ENCODE measurements around the gene SLC2A11. TPM values are rescaled to one million over a fixed set of nuclear protein-coding genes. Genes with fewer than 3 reads are reported as not detected.
A peak's percentile ranks its signal among the peaks of the same experiment; 100 is the strongest.

The SLC2A11 gene
- total RNA-seq, 2 donors from 2014 or later: 23.6 to 32.3 TPM

DNA sequence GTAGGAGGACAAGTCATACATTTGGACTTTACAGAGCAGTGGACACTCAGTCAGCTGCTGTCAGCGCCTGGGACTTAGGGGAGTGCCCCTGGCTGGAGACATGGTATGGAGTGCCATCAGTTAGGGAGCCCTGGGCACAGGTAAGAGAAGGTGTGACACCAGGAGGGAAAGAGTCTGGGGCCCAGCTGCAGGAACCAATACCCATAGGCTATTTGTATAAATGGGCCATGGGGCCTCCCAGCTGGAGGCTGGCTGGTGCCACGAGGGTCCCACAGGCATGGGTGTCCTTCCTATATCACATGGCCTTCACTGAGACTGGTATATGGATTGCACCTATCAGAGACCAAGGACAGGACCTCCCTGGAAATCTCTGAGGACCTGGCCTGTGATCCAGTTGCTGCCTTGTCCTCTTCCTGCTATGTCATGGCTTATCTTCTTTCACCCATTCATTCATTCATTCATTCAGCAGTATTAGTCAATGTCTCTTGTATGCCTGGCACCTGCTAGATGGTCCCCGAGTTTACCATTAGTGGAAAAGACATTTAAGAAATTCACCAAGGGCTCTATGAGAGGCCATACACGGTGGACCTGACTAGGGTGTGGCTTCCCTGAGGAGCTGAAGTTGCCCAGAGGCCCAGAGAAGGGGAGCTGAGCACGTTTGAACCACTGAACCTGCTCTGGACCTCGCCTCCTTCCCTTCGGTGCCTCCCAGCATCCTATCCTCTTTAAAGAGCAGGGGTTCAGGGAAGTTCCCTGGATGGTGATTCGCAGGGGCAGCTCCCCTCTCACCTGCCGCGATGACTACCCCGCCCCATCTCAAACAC, 35.7 kb downstream of the SLC2A11 start:
- DNase-seq: no peak
- H3K27ac ChIP-seq: peak overlapping the region; percentile 92 to 100 (median 99)
- peaks cover 0 to 2% of the 10 kb centered on the region in 2 donors for H3K36me3 ChIP-seq (replicated peaks in 1 of 2; ENCODE audit: insufficient read depth in 1 of 2, low read depth in 2 of 2)
- intact Hi-C loops (cut with DNase I): no loop called here
- H3K9me3 ChIP-seq: no peaks in the 10 kb centered on the region
- H3K4me3 ChIP-seq: peak overlapping the region in 1 of 2 donors; percentile 37
- TF ChIP-seq POLR2A (IDR thresholded peaks at IDR 0.05): no peak
- TF ChIP-seq, protein P1, sequence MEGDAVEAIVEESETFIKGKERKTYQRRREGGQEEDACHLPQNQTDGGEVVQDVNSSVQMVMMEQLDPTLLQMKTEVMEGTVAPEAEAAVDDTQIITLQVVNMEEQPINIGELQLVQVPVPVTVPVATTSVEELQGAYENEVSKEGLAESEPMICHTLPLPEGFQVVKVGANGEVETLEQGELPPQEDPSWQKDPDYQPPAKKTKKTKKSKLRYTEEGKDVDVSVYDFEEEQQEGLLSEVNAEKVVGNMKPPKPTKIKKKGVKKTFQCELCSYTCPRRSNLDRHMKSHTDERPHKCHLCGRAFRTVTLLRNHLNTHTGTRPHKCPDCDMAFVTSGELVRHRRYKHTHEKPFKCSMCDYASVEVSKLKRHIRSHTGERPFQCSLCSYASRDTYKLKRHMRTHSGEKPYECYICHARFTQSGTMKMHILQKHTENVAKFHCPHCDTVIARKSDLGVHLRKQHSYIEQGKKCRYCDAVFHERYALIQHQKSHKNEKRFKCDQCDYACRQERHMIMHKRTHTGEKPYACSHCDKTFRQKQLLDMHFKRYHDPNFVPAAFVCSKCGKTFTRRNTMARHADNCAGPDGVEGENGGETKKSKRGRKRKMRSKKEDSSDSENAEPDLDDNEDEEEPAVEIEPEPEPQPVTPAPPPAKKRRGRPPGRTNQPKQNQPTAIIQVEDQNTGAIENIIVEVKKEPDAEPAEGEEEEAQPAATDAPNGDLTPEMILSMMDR (IDR thresholded peaks at IDR 0.05): no peak
- peaks cover 32% of the 10 kb centered on the region for H3K4me1 ChIP-seq
- ATAC-seq: no peak
- H3K27me3 ChIP-seq: no peaks in the 10 kb centered on the region
- WGBS, 2 donors: 24 to 31% methylated on average over 11 of the region's 11 CpGs

DNA sequence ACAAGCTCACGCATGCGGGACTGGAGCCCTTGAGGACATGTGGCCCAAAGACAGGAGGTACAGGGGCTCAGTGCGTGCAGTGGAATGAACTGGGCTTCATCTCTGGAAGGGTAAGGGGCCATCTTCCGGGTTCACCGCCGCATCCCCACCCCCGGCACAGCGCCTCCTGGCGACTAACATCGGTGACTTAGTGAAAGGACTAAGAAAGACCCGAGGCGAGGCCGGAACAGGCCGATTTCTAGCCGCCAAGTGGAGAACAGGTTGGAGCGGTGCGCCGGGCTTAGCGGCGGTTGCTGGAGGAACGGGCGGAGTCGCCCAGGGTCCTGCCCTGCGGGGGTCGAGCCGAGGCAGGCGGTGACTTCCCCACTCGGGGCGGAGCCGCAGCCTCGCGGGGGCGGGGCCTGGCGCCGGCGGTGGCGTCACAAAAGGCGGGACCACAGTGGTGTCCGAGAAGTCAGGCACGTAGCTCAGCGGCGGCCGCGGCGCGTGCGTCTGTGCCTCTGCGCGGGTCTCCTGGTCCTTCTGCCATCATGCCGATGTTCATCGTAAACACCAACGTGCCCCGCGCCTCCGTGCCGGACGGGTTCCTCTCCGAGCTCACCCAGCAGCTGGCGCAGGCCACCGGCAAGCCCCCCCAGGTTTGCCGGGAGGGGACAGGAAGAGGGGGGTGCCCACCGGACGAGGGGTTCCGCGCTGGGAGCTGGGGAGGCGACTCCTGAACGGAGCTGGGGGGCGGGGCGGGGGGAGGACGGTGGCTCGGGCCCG, 36.5 kb downstream of the SLC2A11 start, which contains the start of gene MIF:
MIF (plus strand) TSS at position 439 of the 765 bp plus-strand sequence; CDS start at position 531, 92 bp downstream.
- peaks cover 0 to 2% of the 10 kb centered on the region in 2 donors for H3K36me3 ChIP-seq (replicated peaks in 1 of 2; ENCODE audit: insufficient read depth in 1 of 2, low read depth in 2 of 2)
- 0 to 5% methylated on average over 8 to 67 of the region's 72 CpGs for WGBS, 2 donors
- H3K9me3 ChIP-seq: no peaks in the 10 kb centered on the region
- peak within 1 kb of the TSS; percentile 37 to 42 for H3K4me3 ChIP-seq
- TF ChIP-seq POLR2A (IDR thresholded peaks at IDR 0.05): peak; percentile 93 to 97 (median 94)
- TF ChIP-seq, protein P1 (IDR thresholded peaks at IDR 0.05): peak; percentile 58 to 95 (median 83)
- H3K27ac ChIP-seq: peak within 1 kb of the TSS; percentile 92 to 100 (median 99)
- DNase-seq (peak; percentile 94 to 95 (median 95)), ATAC-seq (peak; percentile 89)
- no peaks in the 10 kb centered on the region for H3K27me3 ChIP-seq
- H3K4me1 ChIP-seq: peaks cover 34% of the 10 kb centered on the region
- intact Hi-C loops (cut with DNase I): no loop called here

DNA sequence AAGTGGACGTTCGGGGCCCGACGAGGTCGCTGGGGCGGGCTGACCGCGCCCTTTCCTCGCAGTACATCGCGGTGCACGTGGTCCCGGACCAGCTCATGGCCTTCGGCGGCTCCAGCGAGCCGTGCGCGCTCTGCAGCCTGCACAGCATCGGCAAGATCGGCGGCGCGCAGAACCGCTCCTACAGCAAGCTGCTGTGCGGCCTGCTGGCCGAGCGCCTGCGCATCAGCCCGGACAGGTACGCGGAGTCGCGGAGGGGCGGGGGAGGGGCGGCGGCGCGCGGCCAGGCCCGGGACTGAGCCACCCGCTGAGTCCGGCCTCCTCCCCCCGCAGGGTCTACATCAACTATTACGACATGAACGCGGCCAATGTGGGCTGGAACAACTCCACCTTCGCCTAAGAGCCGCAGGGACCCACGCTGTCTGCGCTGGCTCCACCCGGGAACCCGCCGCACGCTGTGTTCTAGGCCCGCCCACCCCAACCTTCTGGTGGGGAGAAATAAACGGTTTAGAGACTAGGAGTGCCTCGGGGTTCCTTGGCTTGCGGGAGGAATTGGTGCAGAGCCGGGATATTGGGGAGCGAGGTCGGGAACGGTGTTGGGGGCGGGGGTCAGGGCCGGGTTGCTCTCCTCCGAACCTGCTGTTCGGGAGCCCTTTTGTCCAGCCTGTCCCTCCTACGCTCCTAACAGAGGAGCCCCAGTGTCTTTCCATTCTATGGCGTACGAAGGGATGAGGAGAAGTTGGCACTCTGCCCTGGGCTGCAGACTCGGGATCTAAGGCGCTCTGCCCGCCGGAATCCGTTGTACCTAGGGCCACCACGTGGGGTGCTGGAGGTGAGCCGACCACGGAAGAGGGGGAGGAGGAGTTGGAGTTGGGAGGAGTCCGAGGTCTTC, 37.3 kb downstream of the SLC2A11 start:
- H3K9me3 ChIP-seq: no peaks in the 10 kb centered on the region
- peaks cover 0 to 2% of the 10 kb centered on the region in 2 donors for H3K36me3 ChIP-seq (replicated peaks in 1 of 2; ENCODE audit: insufficient read depth in 1 of 2, low read depth in 2 of 2)
- peak in 1 of 3 donors; percentile 5 for TF ChIP-seq POLR2A (IDR thresholded peaks at IDR 0.05)
- TF ChIP-seq, protein P1 (IDR thresholded peaks at IDR 0.05): peak in 4 of 7 experiments; percentile 42 to 57 (median 43)
- peak overlapping the region; percentile 92 to 100 (median 99) for H3K27ac ChIP-seq
- intact Hi-C loops (cut with DNase I): no loop called here
- ATAC-seq (peak; percentile 74), DNase-seq (peak; percentile 79 to 89 (median 86))
- H3K4me3 ChIP-seq: peak overlapping the region; percentile 37 to 42
- no peaks in the 10 kb centered on the region for H3K27me3 ChIP-seq
- H3K4me1 ChIP-seq: peaks cover 34% of the 10 kb centered on the region
- WGBS, 2 donors: 2 to 3% methylated on average over 21 to 37 of the region's 79 CpGs

DNA sequence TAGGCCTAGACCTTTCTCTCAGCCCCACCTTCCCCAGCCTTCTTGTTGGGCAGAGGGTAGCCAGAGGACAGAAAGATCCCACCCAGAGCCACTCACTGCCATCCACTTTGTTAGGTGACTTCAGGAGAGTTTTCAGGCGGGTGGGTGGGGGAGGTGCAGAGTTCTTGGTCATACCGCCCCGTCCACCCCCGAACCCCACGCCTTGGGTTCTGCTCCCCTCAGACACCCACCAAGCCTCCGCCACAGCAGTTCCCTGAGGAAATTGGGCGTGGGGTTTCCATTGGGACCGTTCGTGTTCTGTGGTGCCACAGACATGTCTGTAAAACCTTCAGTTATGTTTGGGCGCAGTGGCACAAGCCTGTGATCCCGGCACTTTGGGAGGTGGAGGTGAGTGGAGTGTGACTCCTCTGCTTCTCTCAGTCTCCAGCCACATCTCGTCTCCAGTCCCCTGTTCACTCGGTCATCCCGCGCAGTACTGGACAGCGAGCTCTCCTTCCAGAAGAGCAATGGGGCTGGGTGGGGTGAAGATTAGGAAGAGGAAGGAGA, 38.0 kb downstream of the SLC2A11 start:
- DNase-seq: no peak
- peaks cover 0 to 2% of the 10 kb centered on the region in 2 donors for H3K36me3 ChIP-seq (replicated peaks in 1 of 2; ENCODE audit: insufficient read depth in 1 of 2, low read depth in 2 of 2)
- WGBS, 2 donors: 89 to 92% methylated on average over 16 of the region's 16 CpGs
- no peak overlapping the region for H3K4me3 ChIP-seq
- H3K9me3 ChIP-seq: no peaks in the 10 kb centered on the region
- no peaks in the 10 kb centered on the region for H3K27me3 ChIP-seq
- no peak for ATAC-seq
- H3K4me1 ChIP-seq: peaks cover 34% of the 10 kb centered on the region
- no peak for TF ChIP-seq POLR2A (IDR thresholded peaks at IDR 0.05)
- TF ChIP-seq, protein P1 (IDR thresholded peaks at IDR 0.05): no peak
- peak overlapping the region; percentile 92 to 100 (median 99) for H3K27ac ChIP-seq
- intact Hi-C loops (cut with DNase I): no loop called here

Data from body of pancreas (tissue), 4 donors.